OCI-LY3 (cell line): ENCODE data around the gene IL17A.

Source experiments
- EZH2phosphoT487 ChIP-seq: fragments of 200-600 bp; shearing (Covaris generic); IDR thresholded peaks from 2 replicates; pipeline ENCODE4 v1.6.1; 2018; ENCODE audit warnings: antibody characterized with exemption, mixed run types, low read depth
- TF ChIP-seq, protein P1 (sequence below): fragments of 200-600, 300-600 bp; sonication (generic); IDR thresholded peaks from 2 replicates; pipeline ENCODE4 v1.5.1; 2014; ENCODE audit warnings: antibody characterized with exemption, low read length, low read depth

- TF ChIP-seq, protein P1, sequence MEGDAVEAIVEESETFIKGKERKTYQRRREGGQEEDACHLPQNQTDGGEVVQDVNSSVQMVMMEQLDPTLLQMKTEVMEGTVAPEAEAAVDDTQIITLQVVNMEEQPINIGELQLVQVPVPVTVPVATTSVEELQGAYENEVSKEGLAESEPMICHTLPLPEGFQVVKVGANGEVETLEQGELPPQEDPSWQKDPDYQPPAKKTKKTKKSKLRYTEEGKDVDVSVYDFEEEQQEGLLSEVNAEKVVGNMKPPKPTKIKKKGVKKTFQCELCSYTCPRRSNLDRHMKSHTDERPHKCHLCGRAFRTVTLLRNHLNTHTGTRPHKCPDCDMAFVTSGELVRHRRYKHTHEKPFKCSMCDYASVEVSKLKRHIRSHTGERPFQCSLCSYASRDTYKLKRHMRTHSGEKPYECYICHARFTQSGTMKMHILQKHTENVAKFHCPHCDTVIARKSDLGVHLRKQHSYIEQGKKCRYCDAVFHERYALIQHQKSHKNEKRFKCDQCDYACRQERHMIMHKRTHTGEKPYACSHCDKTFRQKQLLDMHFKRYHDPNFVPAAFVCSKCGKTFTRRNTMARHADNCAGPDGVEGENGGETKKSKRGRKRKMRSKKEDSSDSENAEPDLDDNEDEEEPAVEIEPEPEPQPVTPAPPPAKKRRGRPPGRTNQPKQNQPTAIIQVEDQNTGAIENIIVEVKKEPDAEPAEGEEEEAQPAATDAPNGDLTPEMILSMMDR, result no peak
- no peak for TF ChIP-seq EZH2phosphoT487
Observed at GRCh38 chr6:52180787-52181558, 5.2 kb upstream of the IL17A start.
